ENCODE measurements around the gene LAYN.

The LAYN gene

GRCh38 chr11:111538407-111539114 lies 2.0 kb upstream of the LAYN start:
- DNase-seq (ENCODE audit: low read depth in 2 of 2), result no peak
- no peak overlapping the region for H3K4me3 ChIP-seq (replicated peaks in 1 of 2; ENCODE audit: low read depth in 2 of 2, low read length in 2 of 2)
- no peak for TF ChIP-seq CTCF (IDR thresholded peaks at IDR 0.05; ENCODE audit: low read depth, low read length)

- TF ChIP-seq CTCF (IDR thresholded peaks at IDR 0.05; ENCODE audit: low read depth, low read length), result no peak
- no peak overlapping the region for H3K4me3 ChIP-seq (replicated peaks in 1 of 2; ENCODE audit: low read depth in 2 of 2, low read length in 2 of 2)
- DNase-seq (ENCODE audit: low read depth in 2 of 2), result no peak
Measured at GRCh38 chr11:111539426-111540113, 950 bp upstream of the LAYN start.

GRCh38 chr11:111540937-111541253 lies 375 bp downstream of the LAYN start:
- DNase-seq (ENCODE audit: low read depth in 2 of 2), result no peak
- H3K4me3 ChIP-seq (replicated peaks in 1 of 2; ENCODE audit: low read depth in 2 of 2, low read length in 2 of 2), result peak overlapping the region; percentile 53 to 58
- no peak for TF ChIP-seq CTCF (IDR thresholded peaks at IDR 0.05; ENCODE audit: low read depth, low read length)

- DNase-seq (ENCODE audit: low read depth in 2 of 2), result peak; percentile 46 to 90
- H3K4me3 ChIP-seq (replicated peaks in 1 of 2; ENCODE audit: low read depth in 2 of 2, low read length in 2 of 2), result peak overlapping the region; percentile 53 to 58
- no peak for TF ChIP-seq CTCF (IDR thresholded peaks at IDR 0.05; ENCODE audit: low read depth, low read length)
Measured at GRCh38 chr11:111541254-111542061, 938 bp downstream of the LAYN start.

- no peak overlapping the region for H3K4me3 ChIP-seq (replicated peaks in 1 of 2; ENCODE audit: low read depth in 2 of 2, low read length in 2 of 2)
- DNase-seq (ENCODE audit: low read depth in 2 of 2), result no peak
- TF ChIP-seq CTCF (IDR thresholded peaks at IDR 0.05; ENCODE audit: low read depth, low read length), result no peak
Measured at GRCh38 chr11:111542606-111543275, 2.2 kb downstream of the LAYN start.

- H3K4me3 ChIP-seq (replicated peaks in 1 of 2; ENCODE audit: low read depth in 2 of 2, low read length in 2 of 2), result no peak overlapping the region
- no peak for TF ChIP-seq CTCF (IDR thresholded peaks at IDR 0.05; ENCODE audit: low read depth, low read length)
- DNase-seq (ENCODE audit: low read depth in 2 of 2), result no peak
Measured at GRCh38 chr11:111548525-111548924, 8.0 kb downstream of the LAYN start.

Data from cardiac fibroblast (primary cell).